K562 (cell line): ENCODE data around the gene TFB2M. TPM values are rescaled to one million over a fixed set of nuclear protein-coding genes. Genes with fewer than 3 reads are reported as not detected.

ENCODE experiments used
- TARDBP ChIP-seq: fragments of 450-650 bp; IDR thresholded peaks from 2 replicates; pipeline ENCODE4 v1.6.1; 2016
- polyA plus RNA-seq, 8 experiments: library from polyadenylated mRNA; depleted of rRNA in 4 of 8; stranded (reverse) in 5 of 8; unstranded in 3 of 8; fragments of >200 nt; fragmentation: Nextera tagmentation in 2 of 8; fragmentation: Illumina TruSeq in 1 of 8; extraction: Ambion mirVana in 2 of 8; extraction: Trizol in 1 of 8; gene quantifications; 2 replicates each; pipeline versions ENCODE4 v1.2.1 to v1.2.3, GENCODE V29; 2011 to 2014; ENCODE audit warnings: inconsistent platforms in 1 of 8, missing spikeins in 1 of 8
- total RNA-seq, 7 experiments: library from RNA; depleted of rRNA in 6 of 7; stranded (reverse); fragments of >200 nt in 6 of 7; fragmentation: Illumina TruSeq in 2 of 7; extraction: Trizol in 2 of 7; gene quantifications; 2 replicates each; pipeline versions ENCODE4 v1.2.1 to v1.2.3, GENCODE V29; 2011 to 2021; ENCODE audit warnings: low replicate concordance in 1 of 7
- TF ChIP-seq, protein P1 (sequence below): fragments of 450-650 bp; IDR thresholded peaks from 2 replicates; pipeline ENCODE4 v1.6.1; 2016; ENCODE audit warnings: mild to moderate bottlenecking, moderate library complexity
- TF ChIP-seq, protein P2 (sequence below): fragments of 200-800 bp; sonication (Bioruptor generic); IDR thresholded peaks from 2 replicates; pipeline ENCODE4 v1.6.1; 2016; ENCODE audit warnings: missing genetic modification characterization, missing compliant biosample characterization
- TF ChIP-seq, protein P3 (sequence below): IDR thresholded peaks from 2 replicates; pipeline ENCODE4 v1.6.1; 2014; ENCODE audit warnings: antibody characterized with exemption
- TF ChIP-seq, protein P4 (sequence below): fragments of 450-650 bp; IDR thresholded peaks from 2 replicates; pipeline ENCODE4 v1.6.1; 2016; ENCODE audit warnings: borderline replicate concordance

TFB2M gene
- total and polyA plus RNA-seq, 9 of the 15 experiments (the other 6 are each of a cell fraction or from before 2014, with no cell fraction given) = 55.1 to 162 (median 70.6) TPM

DNA sequence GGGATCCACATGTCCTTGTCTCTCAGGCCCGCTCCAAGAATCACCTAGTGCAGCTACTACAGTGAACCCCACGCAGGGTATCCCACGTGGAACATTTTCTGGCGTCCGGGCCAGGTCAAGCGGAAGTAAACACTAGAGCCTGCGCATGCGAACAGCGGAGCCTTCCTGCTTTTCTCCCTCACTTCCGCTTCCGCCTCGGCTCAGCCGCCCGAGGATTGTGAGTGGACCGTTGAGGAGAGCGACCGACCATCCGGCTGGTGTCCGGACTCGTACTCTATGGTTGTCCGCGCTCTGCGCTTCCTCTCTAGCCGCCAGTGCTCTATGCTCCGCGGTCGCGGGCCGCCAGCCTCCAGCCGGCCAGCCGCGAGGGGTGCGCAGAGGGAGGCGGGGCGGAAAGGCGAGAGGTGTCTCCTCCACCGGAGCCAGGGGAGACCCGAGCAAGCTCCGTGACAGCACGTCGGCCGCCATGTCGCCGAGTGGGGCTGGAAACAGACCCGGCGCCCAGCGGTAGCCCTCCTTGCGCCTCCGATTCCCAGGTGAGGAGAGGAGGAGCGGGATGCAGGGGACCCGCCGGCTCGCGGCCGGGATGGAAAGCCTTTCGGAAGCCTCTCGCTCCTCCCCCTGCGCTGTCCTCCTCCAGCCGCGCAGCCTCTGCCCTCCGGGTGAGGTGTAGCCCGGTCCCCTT is at the start of gene TFB2M, which contains the start of gene CNST (continued):
- TF ChIP-seq, protein P1, sequence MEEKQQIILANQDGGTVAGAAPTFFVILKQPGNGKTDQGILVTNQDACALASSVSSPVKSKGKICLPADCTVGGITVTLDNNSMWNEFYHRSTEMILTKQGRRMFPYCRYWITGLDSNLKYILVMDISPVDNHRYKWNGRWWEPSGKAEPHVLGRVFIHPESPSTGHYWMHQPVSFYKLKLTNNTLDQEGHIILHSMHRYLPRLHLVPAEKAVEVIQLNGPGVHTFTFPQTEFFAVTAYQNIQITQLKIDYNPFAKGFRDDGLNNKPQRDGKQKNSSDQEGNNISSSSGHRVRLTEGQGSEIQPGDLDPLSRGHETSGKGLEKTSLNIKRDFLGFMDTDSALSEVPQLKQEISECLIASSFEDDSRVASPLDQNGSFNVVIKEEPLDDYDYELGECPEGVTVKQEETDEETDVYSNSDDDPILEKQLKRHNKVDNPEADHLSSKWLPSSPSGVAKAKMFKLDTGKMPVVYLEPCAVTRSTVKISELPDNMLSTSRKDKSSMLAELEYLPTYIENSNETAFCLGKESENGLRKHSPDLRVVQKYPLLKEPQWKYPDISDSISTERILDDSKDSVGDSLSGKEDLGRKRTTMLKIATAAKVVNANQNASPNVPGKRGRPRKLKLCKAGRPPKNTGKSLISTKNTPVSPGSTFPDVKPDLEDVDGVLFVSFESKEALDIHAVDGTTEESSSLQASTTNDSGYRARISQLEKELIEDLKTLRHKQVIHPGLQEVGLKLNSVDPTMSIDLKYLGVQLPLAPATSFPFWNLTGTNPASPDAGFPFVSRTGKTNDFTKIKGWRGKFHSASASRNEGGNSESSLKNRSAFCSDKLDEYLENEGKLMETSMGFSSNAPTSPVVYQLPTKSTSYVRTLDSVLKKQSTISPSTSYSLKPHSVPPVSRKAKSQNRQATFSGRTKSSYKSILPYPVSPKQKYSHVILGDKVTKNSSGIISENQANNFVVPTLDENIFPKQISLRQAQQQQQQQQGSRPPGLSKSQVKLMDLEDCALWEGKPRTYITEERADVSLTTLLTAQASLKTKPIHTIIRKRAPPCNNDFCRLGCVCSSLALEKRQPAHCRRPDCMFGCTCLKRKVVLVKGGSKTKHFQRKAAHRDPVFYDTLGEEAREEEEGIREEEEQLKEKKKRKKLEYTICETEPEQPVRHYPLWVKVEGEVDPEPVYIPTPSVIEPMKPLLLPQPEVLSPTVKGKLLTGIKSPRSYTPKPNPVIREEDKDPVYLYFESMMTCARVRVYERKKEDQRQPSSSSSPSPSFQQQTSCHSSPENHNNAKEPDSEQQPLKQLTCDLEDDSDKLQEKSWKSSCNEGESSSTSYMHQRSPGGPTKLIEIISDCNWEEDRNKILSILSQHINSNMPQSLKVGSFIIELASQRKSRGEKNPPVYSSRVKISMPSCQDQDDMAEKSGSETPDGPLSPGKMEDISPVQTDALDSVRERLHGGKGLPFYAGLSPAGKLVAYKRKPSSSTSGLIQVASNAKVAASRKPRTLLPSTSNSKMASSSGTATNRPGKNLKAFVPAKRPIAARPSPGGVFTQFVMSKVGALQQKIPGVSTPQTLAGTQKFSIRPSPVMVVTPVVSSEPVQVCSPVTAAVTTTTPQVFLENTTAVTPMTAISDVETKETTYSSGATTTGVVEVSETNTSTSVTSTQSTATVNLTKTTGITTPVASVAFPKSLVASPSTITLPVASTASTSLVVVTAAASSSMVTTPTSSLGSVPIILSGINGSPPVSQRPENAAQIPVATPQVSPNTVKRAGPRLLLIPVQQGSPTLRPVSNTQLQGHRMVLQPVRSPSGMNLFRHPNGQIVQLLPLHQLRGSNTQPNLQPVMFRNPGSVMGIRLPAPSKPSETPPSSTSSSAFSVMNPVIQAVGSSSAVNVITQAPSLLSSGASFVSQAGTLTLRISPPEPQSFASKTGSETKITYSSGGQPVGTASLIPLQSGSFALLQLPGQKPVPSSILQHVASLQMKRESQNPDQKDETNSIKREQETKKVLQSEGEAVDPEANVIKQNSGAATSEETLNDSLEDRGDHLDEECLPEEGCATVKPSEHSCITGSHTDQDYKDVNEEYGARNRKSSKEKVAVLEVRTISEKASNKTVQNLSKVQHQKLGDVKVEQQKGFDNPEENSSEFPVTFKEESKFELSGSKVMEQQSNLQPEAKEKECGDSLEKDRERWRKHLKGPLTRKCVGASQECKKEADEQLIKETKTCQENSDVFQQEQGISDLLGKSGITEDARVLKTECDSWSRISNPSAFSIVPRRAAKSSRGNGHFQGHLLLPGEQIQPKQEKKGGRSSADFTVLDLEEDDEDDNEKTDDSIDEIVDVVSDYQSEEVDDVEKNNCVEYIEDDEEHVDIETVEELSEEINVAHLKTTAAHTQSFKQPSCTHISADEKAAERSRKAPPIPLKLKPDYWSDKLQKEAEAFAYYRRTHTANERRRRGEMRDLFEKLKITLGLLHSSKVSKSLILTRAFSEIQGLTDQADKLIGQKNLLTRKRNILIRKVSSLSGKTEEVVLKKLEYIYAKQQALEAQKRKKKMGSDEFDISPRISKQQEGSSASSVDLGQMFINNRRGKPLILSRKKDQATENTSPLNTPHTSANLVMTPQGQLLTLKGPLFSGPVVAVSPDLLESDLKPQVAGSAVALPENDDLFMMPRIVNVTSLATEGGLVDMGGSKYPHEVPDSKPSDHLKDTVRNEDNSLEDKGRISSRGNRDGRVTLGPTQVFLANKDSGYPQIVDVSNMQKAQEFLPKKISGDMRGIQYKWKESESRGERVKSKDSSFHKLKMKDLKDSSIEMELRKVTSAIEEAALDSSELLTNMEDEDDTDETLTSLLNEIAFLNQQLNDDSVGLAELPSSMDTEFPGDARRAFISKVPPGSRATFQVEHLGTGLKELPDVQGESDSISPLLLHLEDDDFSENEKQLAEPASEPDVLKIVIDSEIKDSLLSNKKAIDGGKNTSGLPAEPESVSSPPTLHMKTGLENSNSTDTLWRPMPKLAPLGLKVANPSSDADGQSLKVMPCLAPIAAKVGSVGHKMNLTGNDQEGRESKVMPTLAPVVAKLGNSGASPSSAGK = no peak
- TF ChIP-seq TARDBP = peak; percentile 49; the same call in 1 of the 2 replicates
- TF ChIP-seq, protein P2, sequence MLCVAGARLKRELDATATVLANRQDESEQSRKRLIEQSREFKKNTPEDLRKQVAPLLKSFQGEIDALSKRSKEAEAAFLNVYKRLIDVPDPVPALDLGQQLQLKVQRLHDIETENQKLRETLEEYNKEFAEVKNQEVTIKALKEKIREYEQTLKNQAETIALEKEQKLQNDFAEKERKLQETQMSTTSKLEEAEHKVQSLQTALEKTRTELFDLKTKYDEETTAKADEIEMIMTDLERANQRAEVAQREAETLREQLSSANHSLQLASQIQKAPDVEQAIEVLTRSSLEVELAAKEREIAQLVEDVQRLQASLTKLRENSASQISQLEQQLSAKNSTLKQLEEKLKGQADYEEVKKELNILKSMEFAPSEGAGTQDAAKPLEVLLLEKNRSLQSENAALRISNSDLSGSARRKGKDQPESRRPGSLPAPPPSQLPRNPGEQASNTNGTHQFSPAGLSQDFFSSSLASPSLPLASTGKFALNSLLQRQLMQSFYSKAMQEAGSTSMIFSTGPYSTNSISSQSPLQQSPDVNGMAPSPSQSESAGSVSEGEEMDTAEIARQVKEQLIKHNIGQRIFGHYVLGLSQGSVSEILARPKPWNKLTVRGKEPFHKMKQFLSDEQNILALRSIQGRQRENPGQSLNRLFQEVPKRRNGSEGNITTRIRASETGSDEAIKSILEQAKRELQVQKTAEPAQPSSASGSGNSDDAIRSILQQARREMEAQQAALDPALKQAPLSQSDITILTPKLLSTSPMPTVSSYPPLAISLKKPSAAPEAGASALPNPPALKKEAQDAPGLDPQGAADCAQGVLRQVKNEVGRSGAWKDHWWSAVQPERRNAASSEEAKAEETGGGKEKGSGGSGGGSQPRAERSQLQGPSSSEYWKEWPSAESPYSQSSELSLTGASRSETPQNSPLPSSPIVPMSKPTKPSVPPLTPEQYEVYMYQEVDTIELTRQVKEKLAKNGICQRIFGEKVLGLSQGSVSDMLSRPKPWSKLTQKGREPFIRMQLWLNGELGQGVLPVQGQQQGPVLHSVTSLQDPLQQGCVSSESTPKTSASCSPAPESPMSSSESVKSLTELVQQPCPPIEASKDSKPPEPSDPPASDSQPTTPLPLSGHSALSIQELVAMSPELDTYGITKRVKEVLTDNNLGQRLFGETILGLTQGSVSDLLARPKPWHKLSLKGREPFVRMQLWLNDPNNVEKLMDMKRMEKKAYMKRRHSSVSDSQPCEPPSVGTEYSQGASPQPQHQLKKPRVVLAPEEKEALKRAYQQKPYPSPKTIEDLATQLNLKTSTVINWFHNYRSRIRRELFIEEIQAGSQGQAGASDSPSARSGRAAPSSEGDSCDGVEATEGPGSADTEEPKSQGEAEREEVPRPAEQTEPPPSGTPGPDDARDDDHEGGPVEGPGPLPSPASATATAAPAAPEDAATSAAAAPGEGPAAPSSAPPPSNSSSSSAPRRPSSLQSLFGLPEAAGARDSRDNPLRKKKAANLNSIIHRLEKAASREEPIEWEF (CRISPR knock-in tag) = no peak
- TF ChIP-seq, protein P3, sequence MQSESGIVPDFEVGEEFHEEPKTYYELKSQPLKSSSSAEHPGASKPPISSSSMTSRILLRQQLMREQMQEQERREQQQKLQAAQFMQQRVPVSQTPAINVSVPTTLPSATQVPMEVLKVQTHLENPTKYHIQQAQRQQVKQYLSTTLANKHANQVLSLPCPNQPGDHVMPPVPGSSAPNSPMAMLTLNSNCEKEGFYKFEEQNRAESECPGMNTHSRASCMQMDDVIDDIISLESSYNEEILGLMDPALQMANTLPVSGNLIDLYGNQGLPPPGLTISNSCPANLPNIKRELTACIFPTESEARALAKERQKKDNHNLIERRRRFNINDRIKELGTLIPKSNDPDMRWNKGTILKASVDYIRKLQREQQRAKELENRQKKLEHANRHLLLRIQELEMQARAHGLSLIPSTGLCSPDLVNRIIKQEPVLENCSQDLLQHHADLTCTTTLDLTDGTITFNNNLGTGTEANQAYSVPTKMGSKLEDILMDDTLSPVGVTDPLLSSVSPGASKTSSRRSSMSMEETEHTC = no peak
- TF ChIP-seq, protein P4, sequence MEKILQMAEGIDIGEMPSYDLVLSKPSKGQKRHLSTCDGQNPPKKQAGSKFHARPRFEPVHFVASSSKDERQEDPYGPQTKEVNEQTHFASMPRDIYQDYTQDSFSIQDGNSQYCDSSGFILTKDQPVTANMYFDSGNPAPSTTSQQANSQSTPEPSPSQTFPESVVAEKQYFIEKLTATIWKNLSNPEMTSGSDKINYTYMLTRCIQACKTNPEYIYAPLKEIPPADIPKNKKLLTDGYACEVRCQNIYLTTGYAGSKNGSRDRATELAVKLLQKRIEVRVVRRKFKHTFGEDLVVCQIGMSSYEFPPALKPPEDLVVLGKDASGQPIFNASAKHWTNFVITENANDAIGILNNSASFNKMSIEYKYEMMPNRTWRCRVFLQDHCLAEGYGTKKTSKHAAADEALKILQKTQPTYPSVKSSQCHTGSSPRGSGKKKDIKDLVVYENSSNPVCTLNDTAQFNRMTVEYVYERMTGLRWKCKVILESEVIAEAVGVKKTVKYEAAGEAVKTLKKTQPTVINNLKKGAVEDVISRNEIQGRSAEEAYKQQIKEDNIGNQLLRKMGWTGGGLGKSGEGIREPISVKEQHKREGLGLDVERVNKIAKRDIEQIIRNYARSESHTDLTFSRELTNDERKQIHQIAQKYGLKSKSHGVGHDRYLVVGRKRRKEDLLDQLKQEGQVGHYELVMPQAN = peak; percentile 100
